HepG2 (cell line): ENCODE data around the gene KCNQ1OT1. TPM values are rescaled to one million over a fixed set of nuclear protein-coding genes. Genes with fewer than 3 reads are reported as not detected.

Source experiments
- BHLHE40 ChIP-seq: IDR thresholded peaks from 2 replicates; pipeline ENCODE4 v1.6.1; 2011; ENCODE audit warnings: low read length, improper control_type of control experiment
- DR1 ChIP-seq: sonication (generic); formaldehyde crosslinking; IDR thresholded peaks from 2 replicates; pipeline ENCODE4 v1.8.0; 2021; ENCODE audit warnings: mild to moderate bottlenecking, missing genetic modification reagents, inconsistent platforms
- E2F2 ChIP-seq: sonication (generic); formaldehyde crosslinking; IDR thresholded peaks from 2 replicates; pipeline ENCODE4 v1.4.0; 2020; ENCODE audit warnings: missing genetic modification reagents, borderline replicate concordance
- FOXO1 ChIP-seq: sonication (generic); formaldehyde crosslinking; IDR thresholded peaks from 2 replicates; pipeline ENCODE4 v1.4.0; 2020; ENCODE audit warnings: missing genetic modification reagents
- KAT2B ChIP-seq: fragments of 150-350 bp; IDR thresholded peaks from 2 replicates; pipeline ENCODE4 v1.6.1; 2014; ENCODE audit warnings: low read depth, low read length, borderline replicate concordance
- NFRKB ChIP-seq: fragments of 450-650 bp; IDR thresholded peaks from 2 replicates; pipeline ENCODE4 v1.6.1; 2017
- NFYC ChIP-seq: IDR thresholded peaks from 2 replicates; pipeline ENCODE4 v1.6.1; 2016; ENCODE audit warnings: missing genetic modification reagents, missing compliant biosample characterization
- PAF1 ChIP-seq: IDR thresholded peaks from 2 replicates; pipeline ENCODE4 v1.6.1; 2016; ENCODE audit warnings: missing genetic modification reagents, missing compliant biosample characterization
- POGK ChIP-seq: sonication (generic); formaldehyde crosslinking; conservative IDR thresholded peaks from 2 replicates; pipeline ENCODE4 v1.8.0; 2022; ENCODE audit warnings: mild to moderate bottlenecking, moderate library complexity, missing genetic modification reagents
- POLR2A ChIP-seq, 2 experiments: IDR thresholded peaks; 2 replicates each; pipeline ENCODE4 v1.6.1; 2011; ENCODE audit warnings: low read depth in 2 of 2, low read length in 2 of 2, mild to moderate bottlenecking in 1 of 2, moderate library complexity in 1 of 2; ENCODE audit not compliant: insufficient read depth in 1 of 2
- TFE3 ChIP-seq: IDR thresholded peaks from 2 replicates; pipeline ENCODE4 v1.6.1; 2016
- TRIM24 ChIP-seq: sonication (generic); formaldehyde crosslinking; IDR thresholded peaks from 2 replicates; pipeline ENCODE4 v1.8.0; 2022; ENCODE audit warnings: mild to moderate bottlenecking, missing genetic modification reagents
- ZFP1 ChIP-seq: IDR thresholded peaks from 2 replicates; pipeline ENCODE4 v1.6.1; 2016
- ZFP62 ChIP-seq: sonication (generic); formaldehyde crosslinking; IDR thresholded peaks from 2 replicates; pipeline ENCODE4 v1.4.0; 2020; ENCODE audit warnings: missing genetic modification reagents
- ZNF24 ChIP-seq: fragments of 450-650 bp; IDR thresholded peaks from 2 replicates; pipeline ENCODE4 v1.6.1; 2017; ENCODE audit warnings: antibody characterized with exemption, mild to moderate bottlenecking
- ZNF512 ChIP-seq: sonication (generic); formaldehyde crosslinking; IDR thresholded peaks from 2 replicates; pipeline ENCODE4 v1.4.0; 2020; ENCODE audit warnings: mild to moderate bottlenecking, missing genetic modification reagents
- ZNF766 ChIP-seq: sonication (generic); formaldehyde crosslinking; IDR thresholded peaks from 2 replicates; pipeline ENCODE4 v1.5.0; 2020; ENCODE audit warnings: missing genetic modification reagents, borderline replicate concordance
- ZSCAN29 ChIP-seq: sonication (generic); formaldehyde crosslinking; conservative IDR thresholded peaks from 2 replicates; pipeline ENCODE4 v1.4.0; 2020; ENCODE audit warnings: mild to moderate bottlenecking, missing genetic modification reagents
- polyA plus RNA-seq, 8 experiments: library from polyadenylated mRNA; depleted of rRNA in 3 of 8; stranded (reverse) in 7 of 8; unstranded in 1 of 8; fragments of >200 nt; fragmentation: Illumina TruSeq in 4 of 8; extraction: Trizol in 4 of 8; gene quantifications; 2 replicates each; pipeline versions ENCODE4 v1.2.1 to v1.2.3, GENCODE V29; 2011 to 2016; ENCODE audit warnings: low read depth in 4 of 8, missing spikeins in 1 of 8, mixed read lengths in 1 of 8; ENCODE audit not compliant: insufficient read depth in 1 of 8
- total RNA-seq, 5 experiments: library from RNA; depleted of rRNA; stranded (reverse); fragments of >200 nt; fragmentation: Illumina TruSeq; extraction: Trizol; gene quantifications; 2 replicates each; pipeline ENCODE4 v1.2.3, GENCODE V29; 2016; ENCODE audit warnings: low read depth in 1 of 5
- TF ChIP-seq, protein P1 (sequence below): sonication (generic); formaldehyde crosslinking; IDR thresholded peaks from 2 replicates; pipeline ENCODE4 v1.4.0; 2020; ENCODE audit warnings: missing genetic modification reagents

The KCNQ1OT1 gene
- total and polyA plus RNA-seq, 2 of the 13 experiments (the other 11 are each of a cell fraction or from before 2014, with no cell fraction given) = 1.3 to 18.9 TPM

GRCh38 chr11:2563213-2564007 is 136.4 kb downstream of the KCNQ1OT1 start (continued):
- no peak for TF ChIP-seq ZSCAN29 (CRISPR knock-in tag)
- 0 out of 2 replicates have a peak, but pooled peaks have one; percentile 36 for TF ChIP-seq POGK (CRISPR knock-in tag)
- no peak for TF ChIP-seq POLR2A (IDR thresholded peaks at IDR 0.05; ENCODE audit: insufficient read depth in 1 of 2, low read depth in 2 of 2, low read length in 2 of 2)
- no peak for TF ChIP-seq ZFP62
- TF ChIP-seq, protein P1, sequence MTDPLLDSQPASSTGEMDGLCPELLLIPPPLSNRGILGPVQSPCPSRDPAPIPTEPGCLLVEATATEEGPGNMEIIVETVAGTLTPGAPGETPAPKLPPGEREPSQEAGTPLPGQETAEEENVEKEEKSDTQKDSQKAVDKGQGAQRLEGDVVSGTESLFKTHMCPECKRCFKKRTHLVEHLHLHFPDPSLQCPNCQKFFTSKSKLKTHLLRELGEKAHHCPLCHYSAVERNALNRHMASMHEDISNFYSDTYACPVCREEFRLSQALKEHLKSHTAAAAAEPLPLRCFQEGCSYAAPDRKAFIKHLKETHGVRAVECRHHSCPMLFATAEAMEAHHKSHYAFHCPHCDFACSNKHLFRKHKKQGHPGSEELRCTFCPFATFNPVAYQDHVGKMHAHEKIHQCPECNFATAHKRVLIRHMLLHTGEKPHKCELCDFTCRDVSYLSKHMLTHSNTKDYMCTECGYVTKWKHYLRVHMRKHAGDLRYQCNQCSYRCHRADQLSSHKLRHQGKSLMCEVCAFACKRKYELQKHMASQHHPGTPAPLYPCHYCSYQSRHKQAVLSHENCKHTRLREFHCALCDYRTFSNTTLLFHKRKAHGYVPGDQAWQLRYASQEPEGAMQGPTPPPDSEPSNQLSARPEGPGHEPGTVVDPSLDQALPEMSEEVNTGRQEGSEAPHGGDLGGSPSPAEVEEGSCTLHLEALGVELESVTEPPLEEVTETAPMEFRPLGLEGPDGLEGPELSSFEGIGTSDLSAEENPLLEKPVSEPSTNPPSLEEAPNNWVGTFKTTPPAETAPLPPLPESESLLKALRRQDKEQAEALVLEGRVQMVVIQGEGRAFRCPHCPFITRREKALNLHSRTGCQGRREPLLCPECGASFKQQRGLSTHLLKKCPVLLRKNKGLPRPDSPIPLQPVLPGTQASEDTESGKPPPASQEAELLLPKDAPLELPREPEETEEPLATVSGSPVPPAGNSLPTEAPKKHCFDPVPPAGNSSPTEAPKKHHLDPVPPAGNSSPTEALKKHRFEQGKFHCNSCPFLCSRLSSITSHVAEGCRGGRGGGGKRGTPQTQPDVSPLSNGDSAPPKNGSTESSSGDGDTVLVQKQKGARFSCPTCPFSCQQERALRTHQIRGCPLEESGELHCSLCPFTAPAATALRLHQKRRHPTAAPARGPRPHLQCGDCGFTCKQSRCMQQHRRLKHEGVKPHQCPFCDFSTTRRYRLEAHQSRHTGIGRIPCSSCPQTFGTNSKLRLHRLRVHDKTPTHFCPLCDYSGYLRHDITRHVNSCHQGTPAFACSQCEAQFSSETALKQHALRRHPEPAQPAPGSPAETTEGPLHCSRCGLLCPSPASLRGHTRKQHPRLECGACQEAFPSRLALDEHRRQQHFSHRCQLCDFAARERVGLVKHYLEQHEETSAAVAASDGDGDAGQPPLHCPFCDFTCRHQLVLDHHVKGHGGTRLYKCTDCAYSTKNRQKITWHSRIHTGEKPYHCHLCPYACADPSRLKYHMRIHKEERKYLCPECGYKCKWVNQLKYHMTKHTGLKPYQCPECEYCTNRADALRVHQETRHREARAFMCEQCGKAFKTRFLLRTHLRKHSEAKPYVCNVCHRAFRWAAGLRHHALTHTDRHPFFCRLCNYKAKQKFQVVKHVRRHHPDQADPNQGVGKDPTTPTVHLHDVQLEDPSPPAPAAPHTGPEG (CRISPR knock-in tag) = no peak; the same call in 1 of the 2 replicates
- TF ChIP-seq BHLHE40 = no peak
- no peak; the same call in 1 of the 2 replicates for TF ChIP-seq ZNF766 (CRISPR knock-in tag)
- no peak for TF ChIP-seq TRIM24 (CRISPR knock-in tag)
- TF ChIP-seq E2F2 (CRISPR knock-in tag) = 0 out of 2 replicates have a peak, but pooled peaks have one; percentile 39
- TF ChIP-seq TFE3 (CRISPR knock-in tag) = peak; percentile 71; the same call in 1 of the 2 replicates
- peak; percentile 84 for TF ChIP-seq FOXO1
- TF ChIP-seq NFYC (CRISPR knock-in tag) = no peak
- TF ChIP-seq DR1 (CRISPR knock-in tag) = no peak
- TF ChIP-seq KAT2B = no peak
- TF ChIP-seq NFRKB = no peak
- no peak for TF ChIP-seq ZNF24
- no peak for TF ChIP-seq PAF1 (CRISPR knock-in tag)
- no peak for TF ChIP-seq ZNF512 (CRISPR knock-in tag)
- peak; percentile 66 for TF ChIP-seq ZFP1 (CRISPR knock-in tag)
